IPS DF 4.7 (cell line): ENCODE measurements around the gene ACR.

Experiments used
- DNase-seq: peaks from one replicate; pipeline ENCODE4 v3.0.0-alpha.2; 2013; ENCODE audit warnings: low spot score; ENCODE audit errors: extremely low read depth

ACR gene

DNA sequence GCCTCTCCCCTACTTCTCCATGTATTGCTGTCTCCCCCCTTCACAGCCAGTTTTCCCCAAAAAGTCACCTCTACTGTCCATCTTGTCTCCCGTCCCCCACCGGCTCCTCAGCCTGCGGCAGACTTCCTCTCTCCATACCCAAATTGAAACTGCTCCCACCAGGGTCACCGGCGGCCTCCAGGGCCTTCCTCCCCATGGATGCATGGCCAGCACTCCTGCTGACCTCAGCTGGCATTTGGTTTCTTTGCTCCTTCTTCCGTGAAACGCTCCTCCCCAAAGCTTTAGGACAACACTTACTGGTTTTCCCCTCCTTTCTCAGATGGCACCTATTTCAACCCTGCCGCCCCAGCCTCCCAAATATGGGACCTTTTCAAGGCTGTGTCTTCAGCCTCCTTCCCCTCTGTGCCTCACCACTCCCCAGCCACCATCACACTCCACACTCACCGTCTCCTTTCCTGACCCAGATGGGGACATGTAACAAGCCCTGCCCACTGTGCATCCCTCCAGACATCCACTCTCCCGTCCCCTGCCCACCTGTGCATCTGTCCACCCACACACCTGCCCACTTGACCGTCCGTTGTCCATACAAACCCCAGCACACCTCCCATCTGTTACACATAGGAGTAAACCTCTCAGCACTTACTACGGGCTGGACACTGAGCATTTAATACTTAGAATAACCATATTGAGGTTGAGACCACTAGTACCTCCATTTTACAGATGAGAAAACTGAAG, 21.5 kb upstream of the ACR start:
- DNase-seq = no peak

DNA sequence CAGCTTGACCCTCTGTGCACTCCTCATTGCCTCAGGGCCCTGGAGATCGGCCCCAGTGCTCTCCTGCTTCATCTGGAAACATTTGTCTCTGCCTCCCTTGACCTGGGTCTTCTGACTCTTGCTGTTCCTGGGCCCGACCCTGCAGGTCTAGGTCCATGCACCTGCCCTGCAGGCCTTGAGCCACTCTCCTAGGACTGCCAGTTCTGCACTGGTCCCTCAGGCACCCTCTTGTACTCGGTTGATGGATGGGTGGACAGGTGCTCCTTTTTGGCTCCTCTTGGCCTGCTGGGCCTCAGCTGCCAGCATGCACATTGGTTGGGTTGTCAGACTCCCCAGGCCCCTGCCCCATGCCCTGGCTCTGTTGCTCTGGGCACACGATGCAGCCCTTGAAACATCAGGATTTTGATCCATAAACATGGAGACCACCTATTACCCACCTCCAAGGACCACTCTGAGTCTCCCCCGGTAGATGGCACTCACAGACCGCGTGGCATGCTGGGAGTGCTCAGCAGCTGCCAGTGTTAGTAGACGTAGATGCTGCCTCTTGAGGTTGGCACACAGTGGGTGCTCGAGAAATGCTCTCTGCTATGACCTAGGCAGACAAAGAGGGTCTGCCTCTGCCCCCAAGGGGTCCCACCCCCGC, 20.2 kb upstream of the ACR start:
- DNase-seq = no peak

DNA sequence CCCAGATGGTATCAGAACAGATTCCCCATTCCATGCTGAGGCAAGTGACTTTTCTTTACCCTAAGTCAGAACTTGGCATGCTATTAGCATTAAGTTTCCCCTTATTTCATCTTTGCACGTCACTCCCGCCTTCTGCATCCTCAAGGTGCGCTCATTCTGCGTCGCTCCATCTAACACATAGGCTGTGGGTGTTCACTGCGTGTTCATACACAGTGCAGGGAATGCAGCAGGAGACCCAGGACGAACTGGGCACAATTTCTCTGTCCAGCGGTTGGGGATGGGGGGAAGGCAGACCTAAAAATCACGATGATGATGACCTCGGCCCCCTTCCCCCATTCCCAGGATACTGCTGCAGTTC, 19.7 kb upstream of the ACR start:
- DNase-seq = no peak

DNA sequence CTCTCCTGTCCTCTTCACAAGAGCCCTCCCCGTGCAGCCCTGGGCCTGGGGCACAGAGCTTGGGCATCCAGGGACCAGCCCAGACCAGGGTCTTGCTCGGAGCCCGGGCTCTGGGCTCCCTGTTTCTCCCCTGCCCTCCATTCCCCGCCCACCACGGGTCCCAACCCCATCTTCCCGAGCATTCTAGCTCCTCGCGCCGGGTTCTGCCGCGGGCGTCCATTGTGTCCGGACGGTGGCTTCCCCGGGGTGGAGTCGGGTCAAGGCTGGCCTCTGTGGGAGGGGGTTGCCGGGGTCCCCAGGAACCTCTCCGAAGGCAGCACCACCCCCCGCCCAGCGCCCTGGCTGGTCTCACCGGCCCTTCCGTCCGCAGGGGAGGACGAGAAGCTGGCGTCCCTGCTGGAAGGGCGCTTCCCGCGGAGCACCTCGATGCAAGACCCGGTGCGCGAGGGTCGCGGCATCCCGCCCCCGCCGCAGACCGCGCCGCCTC, 18.1 kb upstream of the ACR start:
- DNase-seq = no peak

DNA sequence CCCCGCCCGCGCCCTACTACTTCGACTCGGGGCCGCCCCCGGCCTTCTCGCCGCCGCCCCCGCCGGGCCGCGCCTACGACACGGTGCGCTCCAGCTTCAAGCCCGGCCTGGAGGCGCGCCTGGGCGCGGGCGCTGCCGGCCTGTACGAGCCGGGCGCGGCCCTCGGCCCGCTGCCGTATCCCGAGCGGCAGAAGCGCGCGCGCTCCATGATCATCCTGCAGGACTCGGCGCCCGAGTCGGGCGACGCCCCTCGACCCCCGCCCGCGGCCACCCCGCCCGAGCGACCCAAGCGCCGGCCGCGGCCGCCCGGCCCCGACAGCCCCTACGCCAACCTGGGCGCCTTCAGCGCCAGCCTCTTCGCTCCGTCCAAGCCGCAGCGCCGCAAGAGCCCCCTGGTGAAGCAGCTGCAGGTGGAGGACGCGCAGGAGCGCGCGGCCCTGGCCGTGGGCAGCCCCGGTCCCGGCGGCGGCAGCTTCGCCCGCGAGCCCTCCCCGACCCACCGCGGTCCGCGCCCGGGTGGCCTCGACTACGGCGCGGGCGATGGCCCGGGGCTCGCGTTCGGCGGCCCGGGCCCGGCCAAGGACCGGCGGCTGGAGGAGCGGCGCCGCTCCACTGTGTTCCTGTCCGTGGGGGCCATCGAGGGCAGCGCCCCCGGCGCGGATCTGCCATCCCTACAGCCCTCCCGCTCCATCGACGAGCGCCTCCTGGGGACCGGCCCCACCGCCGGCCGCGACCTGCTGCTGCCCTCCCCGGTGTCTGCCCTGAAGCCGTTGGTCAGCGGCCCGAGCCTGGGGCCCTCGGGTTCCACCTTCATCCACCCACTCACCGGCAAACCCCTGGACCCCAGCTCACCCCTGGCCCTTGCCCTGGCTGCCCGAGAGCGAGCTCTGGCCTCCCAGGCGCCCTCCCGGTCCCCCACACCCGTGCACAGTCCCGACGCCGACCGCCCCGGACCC, 17.4 kb upstream of the ACR start:
- no peak for DNase-seq

DNA sequence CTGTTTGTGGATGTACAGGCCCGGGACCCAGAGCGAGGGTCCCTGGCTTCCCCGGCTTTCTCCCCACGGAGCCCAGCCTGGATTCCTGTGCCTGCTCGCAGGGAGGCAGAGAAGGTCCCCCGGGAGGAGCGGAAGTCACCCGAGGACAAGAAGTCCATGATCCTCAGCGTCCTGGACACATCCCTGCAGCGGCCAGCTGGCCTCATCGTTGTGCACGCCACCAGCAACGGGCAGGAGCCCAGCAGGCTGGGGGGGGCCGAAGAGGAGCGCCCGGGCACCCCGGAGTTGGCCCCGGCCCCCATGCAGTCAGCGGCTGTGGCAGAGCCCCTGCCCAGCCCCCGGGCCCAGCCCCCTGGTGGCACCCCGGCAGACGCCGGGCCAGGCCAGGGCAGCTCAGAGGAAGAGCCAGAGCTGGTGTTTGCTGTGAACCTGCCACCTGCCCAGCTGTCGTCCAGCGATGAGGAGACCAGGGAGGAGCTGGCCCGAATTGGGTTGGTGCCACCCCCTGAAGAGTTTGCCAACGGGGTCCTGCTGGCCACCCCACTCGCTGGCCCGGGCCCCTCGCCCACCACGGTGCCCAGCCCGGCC, 16.7 kb upstream of the ACR start:
- DNase-seq = no peak

DNA sequence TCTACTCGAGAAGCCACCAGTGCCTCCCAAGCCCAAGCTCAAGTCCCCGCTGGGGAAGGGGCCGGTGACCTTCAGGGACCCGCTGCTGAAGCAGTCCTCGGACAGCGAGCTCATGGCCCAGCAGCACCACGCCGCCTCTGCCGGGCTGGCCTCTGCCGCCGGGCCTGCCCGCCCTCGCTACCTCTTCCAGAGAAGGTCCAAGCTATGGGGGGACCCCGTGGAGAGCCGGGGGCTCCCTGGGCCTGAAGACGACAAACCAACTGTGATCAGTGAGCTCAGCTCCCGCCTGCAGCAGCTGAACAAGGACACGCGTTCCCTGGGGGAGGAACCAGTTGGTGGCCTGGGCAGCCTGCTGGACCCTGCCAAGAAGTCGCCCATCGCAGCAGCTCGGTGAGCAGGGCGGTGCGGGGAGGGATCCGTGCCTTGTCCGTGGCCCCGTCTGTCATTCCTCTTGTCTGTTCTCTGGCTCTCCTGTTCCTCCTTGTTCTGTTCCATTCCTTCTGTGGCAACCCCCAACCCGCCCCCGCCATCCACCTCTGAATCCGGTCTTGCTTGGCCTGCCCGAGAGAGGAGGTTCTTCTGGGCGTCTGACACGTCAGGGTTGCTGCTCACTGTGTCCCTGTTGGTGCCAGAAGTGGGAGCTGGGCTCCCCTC, 15.8 kb upstream of the ACR start:
- no peak for DNase-seq

DNA sequence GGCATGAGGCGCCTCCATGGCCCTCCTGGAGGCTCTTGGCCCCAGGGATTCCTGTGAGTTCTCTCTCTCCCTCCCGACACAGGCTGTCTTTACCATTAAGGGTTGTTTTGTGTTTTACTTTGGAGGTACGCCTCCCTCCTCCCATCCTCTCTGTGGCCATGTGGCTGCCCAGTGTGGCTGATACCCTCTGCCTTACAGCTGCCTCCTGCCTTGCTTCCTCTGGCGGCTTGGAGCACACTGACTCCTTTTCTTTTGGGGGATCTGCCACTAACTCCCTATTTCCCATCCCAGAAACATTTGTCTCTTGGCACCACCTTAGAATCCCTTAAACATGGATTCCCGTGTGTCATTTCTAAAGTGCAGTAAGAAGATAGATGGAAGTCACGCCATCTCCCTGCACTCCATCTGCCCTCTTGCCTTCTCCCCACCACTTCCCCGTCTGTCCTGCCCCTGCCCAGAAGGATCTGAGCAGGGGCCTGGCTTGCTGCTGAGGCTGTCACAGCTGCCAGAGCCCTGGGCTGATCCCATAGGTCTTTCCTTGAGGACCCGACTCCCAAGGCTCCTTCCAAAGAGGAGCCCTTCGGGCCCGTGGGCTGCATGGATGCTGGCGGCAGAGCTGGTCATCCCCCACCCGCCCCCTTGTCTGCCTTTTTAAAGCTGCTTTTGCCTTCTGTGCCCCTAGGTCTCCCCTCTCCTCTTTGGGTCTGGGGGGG, 15.1 kb upstream of the ACR start:
- DNase-seq = no peak

DNA sequence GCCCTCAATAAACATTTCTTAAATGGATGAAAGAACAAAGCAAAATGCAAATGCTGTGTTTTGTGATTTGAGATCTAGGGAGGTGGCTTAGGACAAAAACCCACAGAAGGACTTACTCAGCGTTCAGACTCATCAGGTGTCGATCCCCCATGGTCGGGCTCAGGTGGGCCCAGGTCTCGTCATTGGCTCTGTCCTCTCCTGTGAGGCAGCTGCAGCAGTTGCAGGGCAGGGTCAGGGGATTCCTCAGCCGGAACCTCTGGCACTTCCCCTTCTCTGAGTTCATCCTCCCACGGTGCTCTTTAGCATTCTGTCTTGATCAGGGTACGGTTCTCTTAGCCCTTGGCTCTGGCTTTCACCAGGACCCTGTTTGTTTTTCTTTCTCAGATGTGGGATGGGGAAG, 14.0 kb upstream of the ACR start:
- DNase-seq = no peak

DNA sequence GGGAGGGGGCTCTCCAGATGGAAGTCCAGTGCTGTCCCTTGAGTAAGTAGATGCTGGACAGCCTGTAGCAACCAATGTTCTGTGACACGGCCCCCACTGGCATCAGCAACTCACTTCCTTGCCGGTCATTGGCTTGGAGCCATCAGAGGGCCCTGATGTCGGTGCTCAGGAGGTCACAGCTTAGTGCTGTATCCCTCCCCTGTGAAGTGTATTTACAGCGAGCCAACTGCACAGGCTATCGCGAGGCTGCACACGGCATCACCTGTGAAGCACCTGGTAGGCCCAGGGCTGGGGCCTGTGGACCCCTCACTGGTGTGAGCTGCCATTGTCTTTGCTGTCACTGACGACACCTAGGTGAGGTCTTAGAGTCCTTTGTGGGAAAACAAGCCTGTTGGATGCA, 13.4 kb upstream of the ACR start:
- DNase-seq = no peak

DNA sequence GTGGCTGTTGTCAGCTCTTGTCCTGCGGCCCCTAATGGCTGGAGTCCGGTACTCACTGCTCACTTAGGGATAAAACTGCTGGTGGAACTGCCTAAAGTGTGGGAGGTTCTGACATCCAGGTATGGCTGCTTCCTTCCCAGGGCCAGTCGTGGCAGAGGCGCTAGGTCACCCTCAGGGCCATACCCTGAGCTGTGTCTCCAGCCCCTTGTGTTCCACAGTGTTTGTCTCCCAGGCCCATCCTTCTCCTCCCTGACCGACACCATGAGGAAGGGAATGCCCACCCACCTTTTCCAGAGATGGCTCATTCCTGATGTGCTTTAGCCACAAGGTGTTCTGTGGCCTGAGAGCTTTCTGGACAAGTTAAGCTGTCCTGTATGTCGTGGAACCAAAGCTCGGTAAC, 12.4 kb upstream of the ACR start:
- DNase-seq = no peak

DNA sequence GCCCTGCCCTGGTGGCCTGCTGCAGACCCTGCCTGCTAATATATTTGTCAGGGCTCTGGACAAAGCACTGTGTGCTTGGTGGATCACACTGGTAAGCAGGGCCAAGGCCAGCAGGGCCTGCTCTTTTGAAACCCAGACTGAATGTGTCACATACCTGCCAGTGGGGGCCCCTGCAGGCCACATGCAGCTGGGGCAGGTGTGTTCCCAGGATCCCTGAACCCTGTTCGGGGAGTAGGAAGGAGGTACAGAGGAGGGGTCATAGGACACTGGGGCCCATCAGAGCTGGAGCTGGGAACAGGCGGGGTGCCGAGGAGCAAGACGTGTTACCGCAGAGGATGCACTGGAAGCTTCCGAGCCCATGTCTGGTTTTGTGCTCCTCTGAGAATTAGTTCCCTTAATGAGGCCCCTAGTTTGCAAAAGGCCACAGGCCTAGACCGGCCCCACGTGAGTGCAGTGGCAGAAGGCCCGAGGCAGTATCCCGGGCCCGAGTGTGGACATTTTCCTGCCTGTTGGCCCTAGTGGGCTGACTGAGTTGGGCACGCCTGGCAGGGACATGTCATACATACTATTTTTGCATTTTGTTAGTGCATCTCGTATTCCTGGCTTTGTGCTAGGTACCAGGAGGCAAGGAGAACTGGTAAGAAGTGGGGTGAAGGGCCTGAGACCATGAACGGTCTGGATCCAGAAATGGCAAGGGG, 11.2 kb upstream of the ACR start:
- DNase-seq = no peak

DNA sequence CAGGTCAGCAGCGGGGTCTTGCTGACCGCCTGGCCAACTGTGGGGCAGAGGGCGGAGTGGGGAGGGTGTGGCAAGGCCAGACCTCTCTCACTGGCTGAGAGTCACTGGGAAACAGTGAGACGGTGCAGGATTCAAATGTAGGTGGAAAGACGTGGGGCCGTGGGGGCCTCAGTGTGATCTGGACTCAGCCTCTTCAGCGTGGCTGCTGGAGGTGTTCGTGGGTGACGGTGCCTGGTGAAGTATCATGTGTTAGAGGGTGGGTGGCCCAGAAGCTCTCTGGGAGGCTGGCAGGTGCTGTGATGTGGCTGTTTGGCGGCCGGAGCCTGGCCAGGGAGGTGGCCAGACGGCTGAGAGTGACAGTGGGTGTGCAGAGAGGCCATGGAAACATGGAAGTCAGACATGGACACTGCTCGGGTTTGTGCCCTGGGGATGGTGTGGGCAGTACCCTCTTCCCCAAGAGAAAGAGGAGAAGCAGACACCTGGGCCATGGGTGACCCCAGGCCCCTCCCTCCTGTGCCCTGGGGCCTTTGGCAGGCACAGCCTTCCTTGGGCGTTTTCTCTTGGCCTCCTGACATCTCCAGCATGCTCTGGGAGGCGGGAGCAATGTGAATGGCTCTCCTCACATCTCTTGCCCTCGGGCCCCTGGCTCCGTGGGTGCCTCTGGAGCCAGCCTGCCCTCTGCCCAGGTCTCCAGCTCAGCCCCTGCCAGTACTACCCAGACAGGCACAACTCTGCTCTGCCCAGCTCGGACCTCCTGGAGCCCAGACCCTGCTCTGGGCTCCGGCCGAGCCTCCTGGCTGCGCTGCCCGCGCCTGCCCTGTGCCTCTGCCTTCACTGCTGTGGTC, 10.1 kb upstream of the ACR start:
- DNase-seq = no peak

DNA sequence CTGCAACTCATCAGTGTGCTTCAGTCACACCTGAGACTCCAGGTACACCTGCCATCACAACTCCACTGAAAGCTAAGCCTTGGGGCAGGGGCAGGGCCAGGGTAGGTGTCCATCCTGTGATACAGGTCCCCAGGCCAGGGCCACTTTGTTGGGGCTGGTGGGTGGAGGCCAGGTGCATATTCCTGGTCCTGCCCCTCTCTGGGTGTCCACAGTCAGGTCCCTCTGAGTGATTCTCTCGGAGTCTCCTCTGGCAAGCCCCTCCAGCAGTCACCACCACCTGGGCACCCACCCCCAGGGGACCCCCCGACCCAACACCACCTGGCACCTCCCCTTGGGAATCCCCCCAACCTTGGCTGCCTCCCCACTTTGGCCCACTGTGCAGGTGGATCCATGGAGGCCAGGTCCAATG, 9.5 kb upstream of the ACR start:
- no peak for DNase-seq

DNA sequence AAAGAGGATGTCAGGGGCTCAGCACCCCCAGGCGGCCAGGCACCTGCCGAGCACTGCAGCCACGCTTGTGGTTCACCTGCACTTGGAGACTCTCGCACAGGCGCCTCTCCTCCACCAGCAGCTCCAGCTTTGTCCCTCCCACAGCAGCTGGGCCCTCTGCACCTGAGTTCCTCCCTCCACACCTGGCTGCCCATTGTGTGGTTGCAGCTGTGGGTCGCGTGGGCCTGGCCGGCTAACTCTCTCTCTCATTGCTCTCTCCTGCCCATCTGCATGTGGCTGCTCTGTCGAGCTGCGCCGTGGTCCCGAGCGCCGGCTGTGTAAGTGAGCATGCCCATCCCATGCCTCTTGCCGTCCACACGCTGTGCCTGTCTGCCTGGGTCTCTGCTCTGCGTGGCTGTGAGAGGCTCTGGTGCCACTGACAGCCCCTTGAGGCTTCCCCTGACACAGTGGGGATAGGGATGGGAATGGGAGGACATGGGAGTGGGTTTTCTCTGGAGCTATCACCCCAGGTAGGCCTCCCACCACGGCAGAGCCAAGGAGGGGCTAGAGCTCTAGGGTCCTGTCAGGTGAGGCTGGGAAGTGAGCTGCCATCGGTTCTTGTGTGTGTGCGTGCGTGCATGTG, 8.5 kb upstream of the ACR start:
- DNase-seq = no peak

DNA sequence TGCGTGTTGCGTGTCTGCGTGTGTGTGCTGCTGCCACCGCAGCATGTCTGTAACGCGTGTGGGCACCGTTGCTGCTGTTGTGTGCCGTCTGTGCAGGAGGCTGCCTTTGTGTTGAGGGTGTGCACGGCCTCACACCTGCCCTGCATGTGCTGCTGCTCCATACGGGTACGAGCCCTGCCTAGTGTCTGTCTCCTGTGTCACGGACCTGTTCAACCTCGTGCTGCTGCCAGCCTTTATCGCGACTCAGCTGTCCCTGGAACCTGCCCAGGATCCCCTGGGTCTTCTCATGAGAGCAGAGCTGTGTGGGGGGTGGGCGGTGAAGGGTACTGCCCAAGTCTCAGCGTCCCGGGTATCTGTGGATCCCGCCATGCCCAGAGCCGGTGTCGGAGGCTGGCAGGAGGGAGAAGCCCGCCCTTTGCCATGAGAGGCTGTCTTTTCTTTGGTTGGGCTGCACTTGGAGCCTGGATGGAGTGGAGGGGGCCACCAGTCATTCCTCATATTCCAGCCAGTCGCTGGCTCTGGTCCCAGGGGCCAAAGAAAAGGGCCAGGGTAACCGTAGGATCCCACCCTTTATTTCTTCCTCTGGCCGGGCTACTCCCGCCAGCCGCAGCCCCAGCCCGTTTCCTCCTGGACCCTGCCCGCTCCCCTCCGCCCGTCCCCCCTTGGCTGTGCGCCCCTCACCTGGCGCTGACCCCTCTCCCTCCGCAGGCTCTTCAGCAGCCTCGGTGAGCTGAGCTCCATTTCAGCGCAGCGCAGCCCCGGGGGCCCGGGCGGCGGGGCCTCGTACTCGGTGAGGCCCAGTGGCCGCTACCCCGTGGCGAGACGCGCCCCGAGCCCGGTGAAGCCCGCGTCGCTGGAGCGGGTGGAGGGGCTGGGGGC, 7.8 kb upstream of the ACR start:
- no peak for DNase-seq

DNA sequence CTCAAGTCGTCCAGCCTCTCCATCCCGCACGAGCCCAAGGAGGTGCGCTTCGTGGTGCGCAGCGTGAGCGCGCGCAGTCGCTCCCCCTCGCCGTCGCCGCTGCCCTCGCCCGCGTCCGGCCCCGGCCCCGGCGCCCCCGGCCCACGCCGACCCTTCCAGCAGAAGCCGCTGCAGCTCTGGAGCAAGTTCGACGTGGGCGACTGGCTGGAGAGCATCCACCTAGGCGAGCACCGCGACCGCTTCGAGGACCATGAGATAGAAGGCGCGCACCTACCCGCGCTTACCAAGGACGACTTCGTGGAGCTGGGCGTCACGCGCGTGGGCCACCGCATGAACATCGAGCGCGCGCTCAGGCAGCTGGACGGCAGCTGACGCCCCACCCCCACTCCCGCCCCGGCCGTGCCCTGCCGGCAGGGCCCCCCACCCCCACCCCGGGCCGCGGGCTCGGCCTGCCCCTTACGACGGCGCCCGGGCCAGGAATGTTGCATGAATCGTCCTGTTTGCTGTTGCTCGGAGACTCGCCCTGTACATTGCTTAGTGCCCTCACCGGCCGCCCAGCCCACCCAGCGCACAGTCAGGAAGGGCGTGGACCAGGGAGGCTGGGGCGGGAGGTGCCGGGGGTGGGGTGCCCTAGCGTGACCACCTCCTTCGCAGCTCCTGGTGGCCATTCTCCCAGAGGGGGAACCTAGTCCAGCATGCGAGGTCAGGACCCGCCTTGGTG, 6.9 kb upstream of the ACR start:
- DNase-seq = no peak
